GM12875 (cell line): ENCODE data around the gene FA2H.
A peak's percentile ranks its signal among the peaks of the same experiment; 100 is the strongest.

Experiments used
- H3K4me3 ChIP-seq: one replicate; pipeline ENCODE4 v1.5.1; 2011; ENCODE audit warnings: low read depth, low read length, control low read depth
- CTCF ChIP-seq: IDR thresholded peaks from 2 replicates; pipeline ENCODE4 v1.5.1; 2011; ENCODE audit warnings: low read depth, mild to moderate bottlenecking, control low read depth, inconsistent platforms, low read length, moderate library complexity, borderline replicate concordance; ENCODE audit not compliant: insufficient read depth

The FA2H gene

GRCh38 chr16:74731853-74732477 lies 42.7 kb downstream of the FA2H start:
- H3K4me3 ChIP-seq: no peak overlapping the region
- TF ChIP-seq CTCF: no peak

- H3K4me3 ChIP-seq: no peak overlapping the region
- no peak for TF ChIP-seq CTCF
Observed at GRCh38 chr16:74729783-74730683, 44.6 kb downstream of the FA2H start.

GRCh38 chr16:74727903-74728302 lies 46.7 kb downstream of the FA2H start:
- no peak for TF ChIP-seq CTCF

GRCh38 chr16:74726716-74727115 lies 47.9 kb downstream of the FA2H start:
- TF ChIP-seq CTCF: peak; percentile 71
- H3K4me3 ChIP-seq: no peak overlapping the region

More at GRCh38 chr16:74727903-74728302, 46.7 kb downstream of the FA2H start:
- no peak overlapping the region for H3K4me3 ChIP-seq

- no peak for TF ChIP-seq CTCF
- no peak overlapping the region for H3K4me3 ChIP-seq
Observed at GRCh38 chr16:74725651-74726455, 48.8 kb downstream of the FA2H start.

GRCh38 chr16:74724820-74725549 lies 49.6 kb downstream of the FA2H start:
- H3K4me3 ChIP-seq: no peak overlapping the region
- TF ChIP-seq CTCF: 0 out of 2 replicates have a peak, but pooled peaks have one; percentile 14
